Activated CD4-positive, alpha-beta T cell treated with anti-CD3 and anti-CD28 coated beads, Interleukin-10, Interleukin-2, amounts not matched to agents 100 ng/mL and 50 ng/mL, durations not matched to agents 16 hours and 8 hours (primary cell): ENCODE data around the gene YTHDF2.

Source experiments
- DNase-seq: peaks from one replicate; pipeline ENCODE4 v3.0.0-alpha.2; 2020

YTHDF2 gene

DNA sequence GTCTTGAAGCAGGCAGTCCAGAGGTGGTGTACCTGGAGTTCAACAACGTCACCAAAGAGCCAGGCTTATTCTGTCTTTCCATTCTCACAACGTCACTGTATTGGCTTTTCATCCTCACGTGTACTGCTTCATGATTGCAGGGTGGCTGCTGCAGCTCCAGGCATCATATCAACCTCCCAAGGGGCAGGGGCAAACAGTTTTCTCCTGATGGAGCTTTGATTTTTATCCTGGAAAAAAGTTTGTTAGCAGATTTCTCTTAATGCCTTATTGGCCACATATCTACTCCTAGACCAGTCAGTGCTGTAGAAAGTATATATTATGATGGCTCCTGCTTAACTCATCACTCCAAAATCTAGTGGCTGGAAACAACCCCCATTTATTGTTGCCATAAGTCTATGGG is 66.9 kb downstream of the YTHDF2 start:
- DNase-seq: no peak

- no peak for DNase-seq
Measured at GRCh38 chr1:28804071-28804470, 67.3 kb downstream of the YTHDF2 start.

DNA sequence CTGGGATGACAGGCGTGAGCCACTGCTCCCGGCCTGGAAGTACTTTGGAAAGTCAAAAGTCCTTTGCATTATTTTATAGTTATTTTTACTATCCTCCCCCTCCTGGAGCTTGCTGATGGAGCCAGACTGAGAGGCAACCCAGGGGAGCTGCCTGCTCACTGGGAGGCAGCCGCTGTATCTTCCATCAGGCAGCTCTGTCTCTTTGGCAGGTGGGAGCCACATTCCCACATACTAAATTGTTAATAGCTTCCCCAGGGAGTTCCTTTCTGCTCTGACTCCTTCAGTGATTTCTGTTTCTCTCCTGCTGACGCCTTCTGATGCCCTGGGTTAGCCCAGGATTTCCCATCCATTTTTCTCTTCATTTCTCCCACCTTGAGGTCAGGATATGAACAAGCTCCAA is 70.3 kb downstream of the YTHDF2 start:
- no peak for DNase-seq

- DNase-seq: no peak
Measured at GRCh38 chr1:28807986-28808385, 71.2 kb downstream of the YTHDF2 start.

- no peak for DNase-seq
Measured at GRCh38 chr1:28811369-28811765, 74.6 kb downstream of the YTHDF2 start.

- DNase-seq: no peak
Measured at GRCh38 chr1:28811766-28812668, 75.3 kb downstream of the YTHDF2 start, which contains the start of gene OPRD1. TSS of gene OPRD1 (plus strand) at chr1:28812170. CDS start at chr1:28812384, 214 bp downstream.

- DNase-seq: no peak
Measured at GRCh38 chr1:28812669-28813468, 76.1 kb downstream of the YTHDF2 start.

- DNase-seq: no peak
Measured at GRCh38 chr1:28813931-28814465, 77.3 kb downstream of the YTHDF2 start.

DNA sequence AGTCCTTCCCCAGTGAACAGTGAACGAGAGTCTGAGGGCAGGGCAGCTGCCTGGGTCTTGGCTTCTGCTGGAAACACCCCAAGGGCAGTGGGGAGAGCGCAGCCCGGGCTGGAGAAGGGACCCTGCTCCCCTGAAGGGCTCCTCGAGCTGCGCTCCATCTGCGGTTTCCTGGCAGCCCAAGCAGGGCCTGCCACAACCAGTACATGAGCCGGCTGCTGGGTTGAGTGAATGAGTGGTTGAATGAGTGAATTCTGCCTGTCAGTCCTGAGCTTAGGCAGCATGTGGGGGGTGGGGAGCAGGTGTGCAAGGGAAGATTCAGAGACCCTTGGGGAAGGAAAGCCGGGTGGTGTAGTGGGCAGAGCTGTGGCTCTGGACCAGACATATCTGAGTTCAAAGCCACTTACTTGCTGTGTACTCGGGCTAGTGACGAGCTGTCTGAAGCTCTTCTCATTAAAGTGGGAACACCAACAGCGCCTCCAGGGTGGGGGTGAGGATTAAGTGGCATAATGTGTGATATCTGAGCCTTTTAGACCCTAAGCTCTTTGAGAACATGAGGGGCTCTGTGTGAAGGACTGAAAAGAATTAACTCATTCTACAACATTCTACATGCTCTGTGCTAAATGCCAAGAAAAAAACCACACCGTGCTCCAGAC is 78.9 kb downstream of the YTHDF2 start:
- DNase-seq: no peak

GRCh38 chr1:28817133-28817532 is 80.4 kb downstream of the YTHDF2 start:
- DNase-seq: no peak

GRCh38 chr1:28819020-28819419 is 82.3 kb downstream of the YTHDF2 start:
- no peak for DNase-seq
